Measurements from ENCODE around the gene C2orf42. TPM values are rescaled to one million over a fixed set of nuclear protein-coding genes. Genes with fewer than 3 reads are reported as not detected.
"Not testable (repeated sequence)": the region's sequence is repeated elsewhere in the genome, so short reads cannot be mapped to it uniquely, and the experiment has no call there.

C2orf42 gene
- total RNA-seq, 1 donor from 2014 or later, result 32.0 TPM

GRCh38 chr2:70102323-70102905, 88.4 kb downstream of the C2orf42 start:
- not testable (repeated sequence) for DNase-seq

GRCh38 chr2:70101686-70102085, 89.1 kb downstream of the C2orf42 start:
- not testable (repeated sequence) for DNase-seq

- no peak for DNase-seq
These were observed 89.6 kb downstream of the C2orf42 start for GRCh38 chr2:70101174-70101573.

Other genes with a start within 250 kb of the C2orf42 start
- 2.8 TPM for gene ASPRV1, start 229.4 kb downstream of the C2orf42 start, total RNA-seq
- gene PCBP1, start 103.5 kb downstream of the C2orf42 start, total RNA-seq, result 22.0 TPM
- 461 TPM for gene TIA1, start 57.6 kb upstream of the C2orf42 start, total RNA-seq
- 101 TPM for gene PCYOX1, start 67.1 kb upstream of the C2orf42 start, total RNA-seq
- 94.8 TPM for gene SNRPG, start 102.7 kb upstream of the C2orf42 start, total RNA-seq
- 28.2 TPM for gene FAM136A, start 111.0 kb upstream of the C2orf42 start, total RNA-seq